Vagina (tissue), 2 donors: ENCODE measurements around the gene KDM3B.

Experiments
- CTCF ChIP-seq, 3 experiments: fragments of 450-650 bp in 2 of 3; fragments of 200-600 bp in 1 of 3; sonication (generic) in 1 of 3; IDR thresholded peaks; one replicate each; pipeline ENCODE4 v1.5.1; 2017 to 2019; ENCODE audit warnings: antibody characterized with exemption in 3 of 3, mild to moderate bottlenecking in 2 of 3, moderate library complexity in 2 of 3
- POLR2A ChIP-seq, 2 donors: fragments of 450-650 bp; IDR thresholded peaks; one replicate each; pipeline ENCODE4 v1.6.1; 2017; ENCODE audit warnings: antibody characterized with exemption in 2 of 2, mild to moderate bottlenecking in 2 of 2, moderate library complexity in 2 of 2
- POLR2AphosphoS5 ChIP-seq, 2 donors: sonication (generic); formaldehyde crosslinking; IDR thresholded peaks; one replicate each; pipeline ENCODE4 v1.9.0; 2017; ENCODE audit warnings: antibody characterized with exemption in 2 of 2, mild to moderate bottlenecking in 2 of 2, low read depth in 1 of 2; ENCODE audit not compliant: insufficient read depth in 1 of 2

- TF ChIP-seq CTCF (IDR thresholded peaks at IDR 0.05) (no peak), POLR2AphosphoS5 (IDR thresholded peaks at IDR 0.05; ENCODE audit: insufficient read depth in 1 of 2, low read depth in 1 of 2) (no peak), POLR2A (IDR thresholded peaks at IDR 0.05) (no peak)
These were observed 16.8 kb downstream of the KDM3B start for GRCh38 chr5:138369261-138369660.
